ENCODE data around the gene GPANK1. TPM values are rescaled to one million over a fixed set of nuclear protein-coding genes. Genes with fewer than 3 reads are reported as not detected.

Gene GPANK1
- total RNA-seq, 4 donors from 2014 or later = 13.4 to 20.0 (median 16.7) TPM

GRCh38 chr6:31666337-31666965 is 1.7 kb upstream of the GPANK1 start:
- no peak for TF ChIP-seq CTCF (IDR thresholded peaks at IDR 0.05; ENCODE audit: low read depth)

DNA sequence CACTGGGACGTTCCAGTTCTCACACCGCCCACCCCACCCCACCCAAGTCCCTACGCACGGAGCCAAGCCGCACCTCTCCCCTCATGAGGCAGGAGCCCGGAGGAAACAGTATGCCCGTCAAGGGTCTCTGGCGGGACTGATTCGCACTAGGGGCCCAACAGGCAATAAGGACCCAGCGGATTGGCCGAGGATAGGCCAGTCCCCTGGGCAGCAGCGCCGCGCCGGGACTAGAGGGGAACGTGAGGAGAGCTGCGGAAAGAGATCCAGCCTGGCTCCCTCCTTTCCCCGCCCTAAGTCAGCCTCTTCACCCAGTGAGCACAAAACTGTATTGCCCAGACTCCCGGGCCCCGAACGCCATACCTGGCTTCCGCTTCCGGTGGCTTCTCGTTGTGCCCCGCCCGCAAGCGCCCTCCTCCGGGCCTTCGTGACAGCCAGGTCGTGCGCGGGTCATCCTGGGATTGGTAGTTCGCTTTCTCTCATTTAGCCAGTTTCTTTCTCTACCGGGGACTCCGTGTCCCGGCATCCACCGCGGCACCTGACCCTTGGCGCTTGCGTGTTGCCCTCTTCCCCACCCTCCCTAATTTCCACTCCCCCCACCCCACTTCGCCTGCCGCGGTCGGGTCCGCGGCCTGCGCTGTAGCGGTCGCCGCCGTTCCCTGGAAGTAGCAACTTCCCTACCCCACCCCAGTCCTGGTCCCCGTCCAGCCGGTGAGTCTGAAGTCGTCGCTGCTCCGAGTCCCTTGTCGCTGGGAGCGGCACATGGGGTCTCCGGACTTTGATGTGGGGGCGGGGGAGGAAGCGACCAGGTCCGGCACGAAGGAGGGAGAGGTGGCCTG is 922 bp upstream of the GPANK1 start, which contains the start of gene CSNK2B:
Gene CSNK2B, plus strand, starts transcription at position 580 of the 836 bp plus-strand sequence. CDS start 752 bp downstream, outside the sequence.
- no peak for TF ChIP-seq CTCF (IDR thresholded peaks at IDR 0.05; ENCODE audit: low read depth)

GRCh38 chr6:31663961-31664789 is 622 bp downstream of the GPANK1 start:
- TF ChIP-seq CTCF (IDR thresholded peaks at IDR 0.05; ENCODE audit: low read depth) = no peak

- TF ChIP-seq CTCF (IDR thresholded peaks at IDR 0.05; ENCODE audit: low read depth) = no peak
These were observed 1.5 kb downstream of the GPANK1 start for GRCh38 chr6:31663126-31663960.

GRCh38 chr6:31662124-31662723 is 2.6 kb downstream of the GPANK1 start:
- no peak for TF ChIP-seq CTCF (IDR thresholded peaks at IDR 0.05; ENCODE audit: low read depth)

- no peak for TF ChIP-seq CTCF (IDR thresholded peaks at IDR 0.05; ENCODE audit: low read depth)
These were observed 3.3 kb downstream of the GPANK1 start for GRCh38 chr6:31661262-31662123.

Measured in subcutaneous adipose tissue (tissue), 4 donors.